Activated CD8-positive, alpha-beta memory T cell treated with anti-CD3 and anti-CD28 coated beads, Interleukin-2, amount 50 U/mL, for 48 hours (primary cell): Measurements from ENCODE around the gene SMIM21.

Source experiments
- DNase-seq: peaks from one replicate; pipeline ENCODE4 v3.0.0-alpha.2; 2020

The SMIM21 gene

GRCh38 chr18:75375341-75375740 is 52.2 kb downstream of the SMIM21 start:
- DNase-seq: no peak

GRCh38 chr18:75374466-75374865 is 53.0 kb downstream of the SMIM21 start:
- no peak for DNase-seq

GRCh38 chr18:75369026-75369721 is 58.3 kb downstream of the SMIM21 start:
- DNase-seq: no peak

- DNase-seq: no peak
Measured at GRCh38 chr18:75365837-75366236, 61.7 kb downstream of the SMIM21 start.

GRCh38 chr18:75365254-75365629 is 62.3 kb downstream of the SMIM21 start:
- no peak for DNase-seq

GRCh38 chr18:75364512-75365253 is 62.8 kb downstream of the SMIM21 start:
- DNase-seq: no peak

- DNase-seq: no peak
Measured at GRCh38 chr18:75363446-75364225, 63.9 kb downstream of the SMIM21 start.

- DNase-seq: no peak
Measured at GRCh38 chr18:75362435-75362834, 65.1 kb downstream of the SMIM21 start.

- DNase-seq: no peak
Measured at GRCh38 chr18:75360941-75361340, 66.6 kb downstream of the SMIM21 start.

- DNase-seq: no peak
Measured at GRCh38 chr18:75360215-75360614, 67.3 kb downstream of the SMIM21 start.
